Measurements from ENCODE around the gene POR.

GRCh38 chr7:75967487-75967997, 52.6 kb downstream of the POR start:
- TF ChIP-seq POLR2A (IDR thresholded peaks at IDR 0.05; ENCODE audit: control extremely low read depth in 1 of 2, low read depth in 2 of 2, low read length in 2 of 2) (no peak), SIN3A (conservative IDR thresholded peaks at IDR 0.05 in 1 of 2, IDR thresholded peaks at IDR 0.05 in 1 of 2; ENCODE audit: low read depth in 1 of 2, low read length in 2 of 2) (no peak), EZH2 (IDR thresholded peaks at IDR 0.05; ENCODE audit: low read depth, low read length, severe bottlenecking) (no peak), CTCF (IDR thresholded peaks at IDR 0.05; ENCODE audit: control extremely low read depth in 1 of 3, insufficient read depth in 1 of 3, low read depth in 1 of 3, low read length in 3 of 3) (no peak), POLR2AphosphoS5 (IDR thresholded peaks at IDR 0.05; ENCODE audit: low read depth, low read length) (no peak), CEBPB (IDR thresholded peaks at IDR 0.05; ENCODE audit: low read depth, low read length) (no peak), CREB1 (IDR thresholded peaks at IDR 0.05) (no peak), CHD7 (IDR thresholded peaks at IDR 0.05; ENCODE audit: insufficient replicate concordance, low read length) (no peak), ATF3 (IDR thresholded peaks at IDR 0.05; ENCODE audit: insufficient read depth, low read depth, low read length) (no peak), MAX (IDR thresholded peaks at IDR 0.05) (no peak)
